ENCODE data around the gene MYO9A. TPM values are rescaled to one million over a fixed set of nuclear protein-coding genes. Genes with fewer than 3 reads are reported as not detected.

MYO9A gene
- polyA plus RNA-seq, 1 experiment: 13.1 TPM

DNA sequence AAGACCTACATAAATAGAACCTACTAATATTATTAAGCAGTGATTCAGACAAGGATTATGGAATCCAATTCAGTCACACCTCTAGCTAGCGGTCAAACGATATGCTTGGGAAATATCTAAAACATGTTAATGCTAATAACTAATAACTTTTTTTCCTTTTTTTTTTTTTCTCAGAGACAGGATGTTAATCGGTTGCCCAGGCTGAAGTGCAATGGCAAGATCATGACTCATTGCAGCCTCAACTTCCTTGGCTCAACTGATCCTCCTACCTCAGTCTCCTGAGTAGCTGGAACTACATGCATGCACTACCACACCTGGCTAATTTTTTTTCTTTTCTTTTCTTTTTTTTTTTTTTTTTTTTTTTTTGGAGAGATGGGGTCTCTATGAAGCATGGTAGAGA lies 183.5 kb downstream of the MYO9A start:
- CTCF ChIA-PET: no interaction called here
- no peak overlapping the region for H3K4me3 ChIP-seq (ENCODE audit: low read depth, low read length)
- TF ChIP-seq, protein P1, sequence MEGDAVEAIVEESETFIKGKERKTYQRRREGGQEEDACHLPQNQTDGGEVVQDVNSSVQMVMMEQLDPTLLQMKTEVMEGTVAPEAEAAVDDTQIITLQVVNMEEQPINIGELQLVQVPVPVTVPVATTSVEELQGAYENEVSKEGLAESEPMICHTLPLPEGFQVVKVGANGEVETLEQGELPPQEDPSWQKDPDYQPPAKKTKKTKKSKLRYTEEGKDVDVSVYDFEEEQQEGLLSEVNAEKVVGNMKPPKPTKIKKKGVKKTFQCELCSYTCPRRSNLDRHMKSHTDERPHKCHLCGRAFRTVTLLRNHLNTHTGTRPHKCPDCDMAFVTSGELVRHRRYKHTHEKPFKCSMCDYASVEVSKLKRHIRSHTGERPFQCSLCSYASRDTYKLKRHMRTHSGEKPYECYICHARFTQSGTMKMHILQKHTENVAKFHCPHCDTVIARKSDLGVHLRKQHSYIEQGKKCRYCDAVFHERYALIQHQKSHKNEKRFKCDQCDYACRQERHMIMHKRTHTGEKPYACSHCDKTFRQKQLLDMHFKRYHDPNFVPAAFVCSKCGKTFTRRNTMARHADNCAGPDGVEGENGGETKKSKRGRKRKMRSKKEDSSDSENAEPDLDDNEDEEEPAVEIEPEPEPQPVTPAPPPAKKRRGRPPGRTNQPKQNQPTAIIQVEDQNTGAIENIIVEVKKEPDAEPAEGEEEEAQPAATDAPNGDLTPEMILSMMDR (IDR thresholded peaks at IDR 0.05; ENCODE audit: insufficient read depth, low read depth, low read length): no peak
- no peak for DNase-seq (ENCODE audit: low read depth)
- POLR2A ChIA-PET: no interaction called here
- H3K36me3 ChIP-seq (ENCODE audit: control insufficient read depth, insufficient read depth, low read length): no peaks in the 10 kb centered on the region; the same call in 1 of the 2 replicates
- no peaks in the 10 kb centered on the region for H3K27me3 ChIP-seq (ENCODE audit: control insufficient read depth, insufficient read depth, low read length)

DNA sequence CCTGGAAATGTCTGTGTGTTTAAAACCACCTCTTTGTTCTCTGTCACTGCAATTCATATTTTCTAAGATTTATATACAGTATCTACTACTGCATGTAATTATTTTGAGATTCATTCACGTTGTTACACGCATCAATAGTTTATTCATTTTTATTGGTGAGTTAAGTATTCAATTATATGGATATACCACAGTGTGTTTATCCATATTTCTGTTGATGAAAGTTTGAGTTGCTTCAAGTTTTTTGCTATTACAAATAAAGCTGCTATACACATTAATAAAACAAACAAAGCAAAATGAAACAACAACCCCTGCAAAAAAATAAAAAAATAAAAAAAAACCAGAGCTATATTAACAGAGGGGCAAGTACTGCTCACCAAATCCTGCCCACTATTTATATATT lies 185.3 kb downstream of the MYO9A start:
- TF ChIP-seq, protein P1 (IDR thresholded peaks at IDR 0.05; ENCODE audit: insufficient read depth, low read depth, low read length): no peak
- Histone ChIP-seq H3K4me3 (ENCODE audit: low read depth, low read length) (no peak overlapping the region), H3K27me3 (ENCODE audit: control insufficient read depth, insufficient read depth, low read length) (no peaks in the 10 kb centered on the region), H3K36me3 (ENCODE audit: control insufficient read depth, insufficient read depth, low read length) (no peaks in the 10 kb centered on the region; the same call in 1 of the 2 replicates)
- ChIA-PET POLR2A (no interaction called here), CTCF (no interaction called here)
- no peak for DNase-seq (ENCODE audit: low read depth)

DNA sequence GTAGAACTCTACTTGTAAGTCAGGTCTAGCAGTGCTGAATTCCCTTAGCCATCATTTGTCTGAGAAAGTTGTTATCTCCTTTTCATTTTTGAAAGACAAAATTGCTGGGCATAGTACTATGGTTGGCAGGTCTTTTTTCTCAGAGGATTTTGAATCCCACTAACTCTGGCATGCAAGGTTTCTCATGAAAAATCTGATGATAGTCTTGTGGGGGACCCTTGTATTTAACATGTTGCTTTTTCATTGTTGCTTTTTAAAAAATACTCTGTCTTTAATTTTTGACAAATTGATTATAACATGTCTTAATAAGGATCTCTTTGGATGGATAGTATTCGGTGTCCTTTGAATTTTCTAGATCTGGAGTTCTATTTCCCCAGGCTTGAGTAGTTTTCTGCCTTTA lies 186.7 kb downstream of the MYO9A start:
- Histone ChIP-seq H3K36me3 (ENCODE audit: control insufficient read depth, insufficient read depth, low read length) (no peaks in the 10 kb centered on the region; the same call in 1 of the 2 replicates), H3K4me3 (ENCODE audit: low read depth, low read length) (no peak overlapping the region), H3K27me3 (ENCODE audit: control insufficient read depth, insufficient read depth, low read length) (no peaks in the 10 kb centered on the region)
- POLR2A ChIA-PET: no interaction called here
- DNase-seq (ENCODE audit: low read depth): no peak
- CTCF ChIA-PET: interaction anchor here (0.8 kb wide), 1 partner anchor 76 kb away, joined by 3 read pairs; no protein-coding TSS in a partner anchor
- TF ChIP-seq, protein P1 (IDR thresholded peaks at IDR 0.05; ENCODE audit: insufficient read depth, low read depth, low read length): no peak

DNA sequence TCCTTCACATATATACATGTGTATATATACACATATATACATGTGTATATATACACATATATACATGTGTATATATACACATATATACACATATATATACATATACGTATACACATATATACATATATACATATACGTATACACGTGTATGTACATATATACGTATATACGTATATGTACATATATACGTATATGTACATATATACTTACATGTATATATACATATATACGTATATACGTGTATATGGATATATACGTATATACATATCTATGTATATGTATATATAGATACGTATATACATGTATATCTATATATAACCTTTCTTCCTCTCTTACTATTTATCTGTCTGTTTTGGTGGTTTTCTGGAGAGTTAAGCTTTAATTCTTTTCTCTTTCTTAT lies 192.8 kb downstream of the MYO9A start:
- DNase-seq (ENCODE audit: low read depth): no peak
- Histone ChIP-seq H3K36me3 (ENCODE audit: control insufficient read depth, insufficient read depth, low read length) (no peaks in the 10 kb centered on the region), H3K27me3 (ENCODE audit: control insufficient read depth, insufficient read depth, low read length) (no peaks in the 10 kb centered on the region), H3K4me3 (ENCODE audit: low read depth, low read length) (no peak overlapping the region)
- ChIA-PET CTCF (interaction anchor here (1.2 kb wide), 1 partner anchor 30 kb away, joined by 3 read pairs; no protein-coding TSS in a partner anchor), POLR2A (no interaction called here)
- TF ChIP-seq, protein P1 (IDR thresholded peaks at IDR 0.05; ENCODE audit: insufficient read depth, low read depth, low read length): no peak

DNA sequence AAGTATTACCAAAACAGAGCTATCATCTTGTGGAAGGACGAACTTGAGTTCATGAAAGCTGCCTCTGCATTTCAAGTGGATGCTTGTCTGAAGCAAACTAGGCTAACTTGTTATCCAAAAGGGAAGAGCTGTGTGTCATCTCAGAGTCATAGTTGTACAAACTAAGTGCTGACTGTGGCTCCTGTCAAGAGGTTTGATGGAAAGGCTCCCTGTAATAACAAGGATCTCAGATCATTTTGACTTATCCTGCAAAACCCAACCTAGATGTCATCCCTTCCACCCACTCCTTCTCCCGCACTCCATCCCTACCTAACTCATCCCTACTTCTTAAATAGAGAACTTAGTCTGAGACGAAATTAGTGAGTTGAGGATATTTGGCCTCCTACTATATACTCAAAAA lies 196.8 kb downstream of the MYO9A start:
- no peak for DNase-seq (ENCODE audit: low read depth)
- POLR2A ChIA-PET: no interaction called here
- Histone ChIP-seq H3K36me3 (ENCODE audit: control insufficient read depth, insufficient read depth, low read length) (no peaks in the 10 kb centered on the region), H3K4me3 (ENCODE audit: low read depth, low read length) (no peak overlapping the region), H3K27me3 (ENCODE audit: control insufficient read depth, insufficient read depth, low read length) (no peaks in the 10 kb centered on the region)
- CTCF ChIA-PET: no interaction called here
- TF ChIP-seq, protein P1 (IDR thresholded peaks at IDR 0.05; ENCODE audit: insufficient read depth, low read depth, low read length): no peak

Data from BJ (cell line).